Left cardiac atrium (tissue), 4 donors: Measurements from ENCODE around the gene SIVA1. TPM values are rescaled to one million over a fixed set of nuclear protein-coding genes. Genes with fewer than 3 reads are reported as not detected.

Source experiments
- ATAC-seq, 2 donors: fragments of 200-7000 bp; cut with Tn5 transposase; one replicate each; pipeline ENCODE4 v1.9.1; 2020; ENCODE audit warnings: mild to moderate bottlenecking in 2 of 2, moderate library complexity in 2 of 2
- DNase-seq: peaks from one replicate; pipeline ENCODE4 v3.0.0-alpha.2; 2020
- intact Hi-C, 2 donors: fragments of 100-400 bp; cut with DNase I; formaldehyde crosslinking; loops; one replicate each; pipeline versions ENCODE4 v1.14.1 to v1.15.1; 2022 to 2023
- total RNA-seq, 2 donors: library from RNA; stranded (reverse); fragmentation: NEBNext Ultra II Directional; extraction: Animal tissue kit (Norgen Biotek cat#: 25700); gene quantifications; one replicate each; pipeline ENCODE4 v1.2.1, GENCODE V29; 2021
- donor health status: DM: no; HTN: yes; CAD: no.
- donor health status: DM: no; HTN: yes; CAD: no; lungs with severe emphysema.
- donor health status: DM: yes; HTN: yes; CAD: no.
- donor health status: Dilated cardiomyopathy.

SIVA1 gene
- total RNA-seq, 2 donors from 2014 or later: 67.6 to 68.7 TPM

DNA sequence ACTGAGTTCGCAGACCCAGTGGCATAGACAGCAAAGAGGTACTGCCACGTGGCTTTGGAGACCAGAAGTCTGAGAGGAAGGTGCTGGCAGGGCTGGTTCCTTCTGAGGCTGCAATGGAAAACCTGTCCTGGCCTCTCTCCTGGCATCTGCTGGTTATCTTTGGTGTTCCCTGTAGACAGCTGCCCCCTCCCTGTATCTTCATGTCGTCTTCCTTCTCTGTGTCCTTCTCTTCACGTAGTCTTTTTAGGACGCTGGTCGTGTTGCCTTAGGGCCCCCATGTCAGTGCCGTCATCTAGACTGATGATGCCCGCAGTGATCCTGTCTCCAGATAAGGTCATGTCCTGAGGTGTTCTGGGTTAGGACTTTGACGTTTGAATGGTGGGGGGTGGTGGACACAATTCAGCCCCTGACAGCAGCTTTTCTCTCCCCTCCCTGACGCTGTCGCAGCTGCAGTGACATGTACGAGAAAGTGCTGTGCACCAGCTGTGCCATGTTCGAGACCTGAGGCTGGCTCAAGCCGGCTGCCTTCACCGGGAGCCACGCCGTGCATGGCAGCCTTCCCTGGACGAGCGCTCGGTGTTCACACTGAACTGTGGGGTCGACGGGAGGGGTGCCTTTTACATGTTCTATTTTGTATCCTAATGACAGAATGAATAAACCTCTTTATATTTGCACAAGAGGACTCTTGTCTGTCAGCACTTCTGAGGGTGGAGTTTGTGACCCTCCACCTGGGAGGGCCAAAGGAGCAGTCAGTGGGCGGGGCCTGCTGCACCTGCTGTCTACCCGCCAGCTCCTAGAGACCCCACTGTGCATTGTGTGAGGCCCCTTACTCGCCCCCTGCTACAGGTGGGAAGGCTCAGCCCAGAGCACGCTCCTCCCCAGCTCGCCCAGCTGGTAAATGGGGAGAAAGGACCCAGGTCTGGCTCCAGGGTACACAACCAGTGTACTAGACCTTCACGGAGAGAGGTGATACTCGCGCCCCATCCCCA lies 6.3 kb downstream of the SIVA1 start:
- ATAC-seq (no peak), DNase-seq (no peak)
- intact Hi-C loops: no loop called here

DNA sequence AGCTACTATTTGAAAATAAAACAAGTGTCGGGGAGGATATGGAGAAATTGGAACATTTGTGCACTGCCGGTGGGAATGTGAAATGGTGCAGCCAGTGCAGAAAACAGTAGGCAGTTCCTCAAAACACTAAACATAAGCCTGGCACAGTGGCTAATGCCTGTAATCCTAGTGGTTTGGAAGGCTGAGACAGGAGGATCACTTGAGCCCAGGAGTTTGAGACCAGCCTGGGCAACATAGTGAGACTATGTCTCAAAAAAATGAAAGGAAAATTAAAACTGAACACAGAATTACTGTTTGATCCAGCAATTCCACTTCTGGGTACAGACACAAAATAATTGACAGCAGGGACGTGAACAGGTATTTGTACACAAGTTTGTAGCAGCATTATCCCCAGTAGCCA lies 12.6 kb downstream of the SIVA1 start:
- DNase-seq (no peak), ATAC-seq (no peak)
- intact Hi-C loops: loop anchor here in 1 of 2 donors (5.0 kb wide), 1 partner anchor 57 kb away; no protein-coding TSS in a partner anchor

- intact Hi-C loops: loop anchor here in 1 of 2 donors (5.0 kb wide), 1 partner anchor 56 kb away; no protein-coding TSS in a partner anchor
- ATAC-seq (no peak), DNase-seq (no peak)
These were observed 13.4 kb downstream of the SIVA1 start for GRCh38 chr14:104766256-104766862.

- DNase-seq: no peak
- intact Hi-C loops: loop anchor here in 1 of 2 donors (5.0 kb wide), 1 partner anchor 55 kb away; no protein-coding TSS in a partner anchor
- ATAC-seq: no peak
These were observed 14.1 kb downstream of the SIVA1 start for GRCh38 chr14:104766863-104767633.

- ATAC-seq: no peak
- no peak for DNase-seq
- intact Hi-C loops: loop anchor here in 1 of 2 donors (5.0 kb wide), 1 partner anchor 55 kb away; no protein-coding TSS in a partner anchor
These were observed 14.6 kb downstream of the SIVA1 start for GRCh38 chr14:104767634-104767918.

DNA sequence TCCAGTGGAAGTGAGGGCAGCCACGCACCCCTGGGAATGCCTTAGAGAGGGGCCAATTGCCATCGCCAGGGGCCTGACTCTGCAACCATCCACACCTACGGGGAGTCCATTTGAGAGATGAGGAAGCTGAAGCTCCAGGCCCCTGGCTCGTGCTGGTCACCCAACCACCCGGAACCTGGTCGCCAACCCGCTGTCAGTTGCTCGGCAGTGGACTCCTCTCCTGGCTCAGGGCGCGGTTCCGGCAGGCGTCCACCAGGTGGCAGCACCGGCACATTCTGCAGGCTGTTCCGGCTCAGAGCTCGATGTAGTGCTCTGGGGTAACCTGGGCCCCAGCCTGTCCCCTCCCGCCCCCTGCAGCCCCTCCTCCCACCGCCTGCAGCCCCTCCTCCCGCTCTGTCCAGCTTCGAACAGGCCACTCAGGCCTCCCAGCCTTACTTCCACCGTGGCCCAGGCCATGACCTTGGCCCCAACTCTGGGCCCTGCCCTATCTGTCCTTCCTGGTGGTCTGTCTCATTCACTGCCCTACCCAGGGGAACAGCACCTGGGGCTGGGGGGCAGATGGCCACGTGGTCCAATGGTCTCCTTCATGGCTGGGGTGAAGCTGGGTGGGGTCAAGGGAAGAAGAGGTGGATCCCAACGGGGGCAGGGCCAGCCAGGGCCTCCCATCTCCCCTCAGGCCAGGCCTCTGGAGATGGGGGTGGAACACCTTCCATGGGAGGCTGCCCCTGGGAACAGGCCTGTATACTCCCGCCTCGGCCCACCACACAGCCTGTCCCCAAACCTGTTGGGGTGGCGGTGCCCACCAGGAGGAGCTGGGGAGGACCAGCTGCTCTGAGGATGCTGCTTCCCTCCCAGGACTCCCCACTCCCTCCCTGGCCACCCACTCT lies 15.7 kb downstream of the SIVA1 start:
- peak; percentile 88 to 93 for ATAC-seq
- DNase-seq: peak; percentile 88
- intact Hi-C loops: loop anchor here in 1 of 2 donors (5.0 kb wide), 1 partner anchor 54 kb away; no protein-coding TSS in a partner anchor

- intact Hi-C loops: loop anchor here (2.0 to 5.0 kb wide), 2 partner anchors 53 to 55 kb away; no protein-coding TSS in a partner anchor
These were observed 16.6 kb downstream of the SIVA1 start for GRCh38 chr14:104769324-104770071.

GRCh38 chr14:104770072-104770579 lies 17.2 kb downstream of the SIVA1 start:
- ATAC-seq (no peak), DNase-seq (no peak)
- intact Hi-C loops: loop anchor here in 1 of 2 donors (2.0 kb wide), 1 partner anchor 55 kb away; no protein-coding TSS in a partner anchor

More at GRCh38 chr14:104769324-104770071, 16.6 kb downstream of the SIVA1 start:
- no peak for DNase-seq
- no peak for ATAC-seq

GRCh38 chr14:104770851-104771272 lies 17.9 kb downstream of the SIVA1 start:
- intact Hi-C loops: loop anchor here in 1 of 2 donors (2.0 kb wide), 1 partner anchor 54 kb away; no protein-coding TSS in a partner anchor

GRCh38 chr14:104771374-104771773 lies 18.4 kb downstream of the SIVA1 start:
- ATAC-seq (no peak), DNase-seq (no peak)
- intact Hi-C loops: loop anchor here in 1 of 2 donors (2.0 kb wide), 1 partner anchor 53 kb away; no protein-coding TSS in a partner anchor

More at GRCh38 chr14:104770851-104771272, 17.9 kb downstream of the SIVA1 start:
- DNase-seq (no peak), ATAC-seq (no peak)

- DNase-seq (no peak), ATAC-seq (no peak)
- intact Hi-C loops: loop anchor here in 1 of 2 donors (2.0 kb wide), 1 partner anchor 53 kb away; no protein-coding TSS in a partner anchor
These were observed 19.2 kb downstream of the SIVA1 start for GRCh38 chr14:104771918-104772706.

GRCh38 chr14:104772707-104773504 lies 20.0 kb downstream of the SIVA1 start:
- ATAC-seq: no peak
- intact Hi-C loops: no loop called here
- no peak for DNase-seq

DNA sequence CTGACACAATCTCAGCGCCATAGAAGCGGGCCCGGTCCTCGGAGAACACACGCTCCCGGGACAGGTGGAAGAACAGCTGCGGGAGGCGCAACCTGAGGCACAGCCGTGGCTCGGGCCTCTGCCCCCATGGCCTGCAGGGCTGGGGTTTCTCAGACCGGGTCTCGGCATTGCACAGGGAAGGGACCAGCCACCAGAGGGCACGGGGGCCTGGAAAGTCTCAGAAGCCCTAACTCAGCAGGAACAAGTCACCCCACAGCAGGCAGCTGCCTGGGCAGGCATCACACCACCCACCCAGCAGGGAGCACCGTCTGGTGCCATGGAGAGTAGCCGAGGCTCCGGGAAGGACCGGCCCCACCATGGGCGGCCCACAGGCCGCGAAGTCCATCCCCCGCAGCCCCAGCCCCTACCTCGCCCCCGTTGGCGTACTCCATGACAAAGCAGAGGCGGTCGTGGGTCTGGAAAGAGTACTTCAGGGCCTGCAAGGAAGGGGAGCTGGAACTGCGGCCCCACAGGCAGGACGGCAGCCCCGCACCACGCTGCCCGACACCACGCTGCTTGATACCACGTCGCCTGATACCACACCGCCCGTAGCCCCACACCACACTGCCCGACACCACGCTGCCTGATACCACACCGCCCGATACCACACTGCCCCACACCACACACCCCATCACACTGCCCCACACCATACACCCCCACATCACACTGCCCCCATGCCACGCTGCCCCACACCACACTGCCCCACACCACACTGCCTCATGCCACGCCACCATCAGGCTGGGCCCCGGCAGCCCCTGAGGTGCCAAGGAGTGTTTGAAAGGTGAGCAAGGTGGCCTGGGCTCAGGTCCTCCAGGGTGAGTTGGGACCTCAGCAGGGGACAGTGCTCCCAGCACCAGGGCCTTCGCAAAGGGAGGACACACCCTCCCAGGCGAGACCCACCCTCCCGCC lies 20.8 kb downstream of the SIVA1 start:
- no peak for DNase-seq
- intact Hi-C loops: no loop called here
- no peak for ATAC-seq

DNA sequence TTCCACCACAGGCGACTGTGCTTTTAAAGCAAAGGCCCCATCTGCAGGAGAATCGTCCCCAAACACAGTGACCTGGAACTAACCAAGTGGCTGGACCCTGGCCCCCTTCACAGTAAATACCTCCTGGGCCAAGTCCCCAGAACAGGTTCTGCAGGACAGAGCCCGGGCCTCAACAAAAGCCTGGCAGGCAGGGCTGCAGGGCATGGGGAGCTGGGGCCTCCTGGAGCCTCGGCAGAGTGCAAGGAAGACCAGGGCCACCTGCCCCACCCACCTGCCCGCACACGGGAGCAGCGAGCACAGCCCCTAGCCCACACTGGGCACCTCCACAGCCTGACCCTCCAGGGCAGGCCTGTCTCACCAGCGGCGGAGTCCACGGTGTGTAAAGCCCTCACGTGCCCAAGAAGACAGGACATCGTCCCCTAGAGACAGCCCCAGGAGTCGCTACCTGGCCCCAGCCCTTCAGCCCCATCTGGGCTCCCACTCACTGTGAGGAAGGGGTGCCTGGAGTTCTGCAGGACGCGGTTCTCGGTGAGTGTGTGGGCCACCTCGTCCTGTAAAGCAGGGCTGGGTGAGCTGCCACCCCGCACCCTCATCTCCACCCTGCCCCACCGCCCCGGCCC lies 21.6 kb downstream of the SIVA1 start:
- DNase-seq (no peak), ATAC-seq (no peak)
- intact Hi-C loops: no loop called here
